SU-DHL-6 (cell line): ENCODE measurements around the gene CFB.

Experiments
- H2AFZ ChIP-seq: fragments of 200-600 bp; sonication (generic); 2 replicates; pipeline ENCODE4 v1.6.1; 2014; ENCODE audit warnings: low read depth, mild to moderate bottlenecking, moderate library complexity, mixed read lengths, antibody characterized with exemption, low read length; ENCODE audit not compliant: severe bottlenecking
- H3F3A ChIP-seq: fragments of 200-600 bp; shearing (Covaris generic); 2 replicates; pipeline ENCODE4 v1.6.0; 2016; ENCODE audit warnings: antibody characterized with exemption, mild to moderate bottlenecking; ENCODE audit not compliant: insufficient read depth
- H3K27ac ChIP-seq: fragments of 200-600 bp; sonication (generic); 2 replicates; pipeline ENCODE4 v1.5.1; 2016; ENCODE audit warnings: low read depth, mild to moderate bottlenecking, low read length, moderate library complexity, mixed read lengths
- H3K27me3 ChIP-seq: fragments of 200-600 bp; sonication (generic), shearing (Covaris generic); 2 replicates; pipeline ENCODE4 v1.6.0; 2014; ENCODE audit warnings: mild to moderate bottlenecking, low read length
- H3K36me3 ChIP-seq: fragments of 200-600 bp; sonication (generic); 2 replicates; pipeline ENCODE4 v1.6.1; 2014; ENCODE audit warnings: mild to moderate bottlenecking, low read length, mixed read lengths
- H3K4me2 ChIP-seq: fragments of 300-600, 200-600 bp; shearing (Covaris generic), sonication (generic); 2 replicates; pipeline ENCODE4 v1.6.0; 2014; ENCODE audit warnings: low read length, low read depth, mild to moderate bottlenecking; ENCODE audit not compliant: poor library complexity, severe bottlenecking
- H3K4me3 ChIP-seq: fragments of 200-600 bp; sonication (generic); 2 replicates; pipeline ENCODE4 v1.5.1; 2014; ENCODE audit warnings: antibody characterized with exemption, low read length, mild to moderate bottlenecking, mixed read lengths; ENCODE audit not compliant: insufficient read depth, poor library complexity, severe bottlenecking
- H3K79me2 ChIP-seq: fragments of 200-600 bp; sonication (generic); 2 replicates; pipeline ENCODE4 v1.6.1; 2014; ENCODE audit warnings: mild to moderate bottlenecking, low read length, moderate library complexity; ENCODE audit not compliant: insufficient read depth
- H3K9ac ChIP-seq: fragments of 200-600 bp; sonication (generic); 2 replicates; pipeline ENCODE4 v1.7.0; 2014; ENCODE audit warnings: mild to moderate bottlenecking, low read length
- H3K9me2 ChIP-seq: fragments of 200-600 bp; sonication (generic); replicated peaks from 2 replicates; pipeline ENCODE4 v1.6.1; 2014; ENCODE audit warnings: low read length; ENCODE audit not compliant: insufficient read depth
- H3K9me3 ChIP-seq: fragments of 200-600 bp; sonication (generic); 2 replicates; pipeline ENCODE4 v1.6.1; 2014; ENCODE audit warnings: low read length, mixed read lengths; ENCODE audit not compliant: insufficient read depth
- H4K20me1 ChIP-seq: fragments of 200-600 bp; sonication (generic); 2 replicates; pipeline ENCODE4 v1.6.1; 2014; ENCODE audit warnings: low read depth, mild to moderate bottlenecking, antibody characterized with exemption, low read length, moderate library complexity, mixed read lengths
- EZH2phosphoT487 ChIP-seq: fragments of 200-600 bp; sonication (generic), shearing (Covaris generic); conservative IDR thresholded peaks from 2 replicates; pipeline ENCODE4 v1.6.1; 2018; ENCODE audit warnings: mild to moderate bottlenecking, antibody characterized with exemption, low read length, moderate library complexity, mixed read lengths
- TF ChIP-seq, protein P1 (sequence below): fragments of 200-600 bp; sonication (generic); IDR thresholded peaks from one replicate; pipeline ENCODE4 v1.5.1; 2017; ENCODE audit warnings: antibody characterized with exemption, mild to moderate bottlenecking, low read length, moderate library complexity; ENCODE audit not compliant: insufficient read depth, poor library complexity, severe bottlenecking

Gene CFB

DNA sequence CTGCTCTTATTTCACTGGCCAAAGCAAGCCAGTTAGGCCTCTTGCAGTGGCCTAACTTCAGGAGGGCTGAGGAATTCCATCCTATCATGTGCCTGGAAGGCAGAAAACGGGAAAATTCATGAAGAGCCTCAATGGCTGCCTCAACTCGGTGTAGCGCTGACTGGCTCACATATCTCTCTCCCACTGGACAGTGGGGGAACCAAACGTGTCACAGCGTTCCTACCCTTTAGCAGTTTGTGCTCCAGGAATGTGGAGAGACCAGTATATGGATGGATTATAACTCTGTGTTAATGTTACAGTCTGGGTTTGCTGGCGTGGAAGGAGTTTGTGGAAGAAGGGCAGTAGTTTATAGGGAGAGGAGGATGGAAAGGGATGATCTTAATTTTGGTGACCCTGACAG lies 30.1 kb upstream of the CFB start:
- H3K9me3 ChIP-seq: no peaks in the 10 kb centered on the region
- no peak overlapping the region for H3K4me3 ChIP-seq
- H3K9ac ChIP-seq: no peak overlapping the region
- no peaks in the 10 kb centered on the region for H3K79me2 ChIP-seq
- no peak overlapping the region for H2AFZ ChIP-seq
- H3K27me3 ChIP-seq: no peaks in the 10 kb centered on the region
- H3K27ac ChIP-seq: no peak overlapping the region
- no peaks in the 10 kb centered on the region for H4K20me1 ChIP-seq
- H3K4me2 ChIP-seq: no peak overlapping the region
- TF ChIP-seq, protein P1, sequence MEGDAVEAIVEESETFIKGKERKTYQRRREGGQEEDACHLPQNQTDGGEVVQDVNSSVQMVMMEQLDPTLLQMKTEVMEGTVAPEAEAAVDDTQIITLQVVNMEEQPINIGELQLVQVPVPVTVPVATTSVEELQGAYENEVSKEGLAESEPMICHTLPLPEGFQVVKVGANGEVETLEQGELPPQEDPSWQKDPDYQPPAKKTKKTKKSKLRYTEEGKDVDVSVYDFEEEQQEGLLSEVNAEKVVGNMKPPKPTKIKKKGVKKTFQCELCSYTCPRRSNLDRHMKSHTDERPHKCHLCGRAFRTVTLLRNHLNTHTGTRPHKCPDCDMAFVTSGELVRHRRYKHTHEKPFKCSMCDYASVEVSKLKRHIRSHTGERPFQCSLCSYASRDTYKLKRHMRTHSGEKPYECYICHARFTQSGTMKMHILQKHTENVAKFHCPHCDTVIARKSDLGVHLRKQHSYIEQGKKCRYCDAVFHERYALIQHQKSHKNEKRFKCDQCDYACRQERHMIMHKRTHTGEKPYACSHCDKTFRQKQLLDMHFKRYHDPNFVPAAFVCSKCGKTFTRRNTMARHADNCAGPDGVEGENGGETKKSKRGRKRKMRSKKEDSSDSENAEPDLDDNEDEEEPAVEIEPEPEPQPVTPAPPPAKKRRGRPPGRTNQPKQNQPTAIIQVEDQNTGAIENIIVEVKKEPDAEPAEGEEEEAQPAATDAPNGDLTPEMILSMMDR: no peak
- TF ChIP-seq EZH2phosphoT487: no peak
- no peaks in the 10 kb centered on the region for H3K36me3 ChIP-seq
- H3K9me2 ChIP-seq: no peaks in the 10 kb centered on the region
- H3F3A ChIP-seq: no peaks in the 10 kb centered on the region

DNA sequence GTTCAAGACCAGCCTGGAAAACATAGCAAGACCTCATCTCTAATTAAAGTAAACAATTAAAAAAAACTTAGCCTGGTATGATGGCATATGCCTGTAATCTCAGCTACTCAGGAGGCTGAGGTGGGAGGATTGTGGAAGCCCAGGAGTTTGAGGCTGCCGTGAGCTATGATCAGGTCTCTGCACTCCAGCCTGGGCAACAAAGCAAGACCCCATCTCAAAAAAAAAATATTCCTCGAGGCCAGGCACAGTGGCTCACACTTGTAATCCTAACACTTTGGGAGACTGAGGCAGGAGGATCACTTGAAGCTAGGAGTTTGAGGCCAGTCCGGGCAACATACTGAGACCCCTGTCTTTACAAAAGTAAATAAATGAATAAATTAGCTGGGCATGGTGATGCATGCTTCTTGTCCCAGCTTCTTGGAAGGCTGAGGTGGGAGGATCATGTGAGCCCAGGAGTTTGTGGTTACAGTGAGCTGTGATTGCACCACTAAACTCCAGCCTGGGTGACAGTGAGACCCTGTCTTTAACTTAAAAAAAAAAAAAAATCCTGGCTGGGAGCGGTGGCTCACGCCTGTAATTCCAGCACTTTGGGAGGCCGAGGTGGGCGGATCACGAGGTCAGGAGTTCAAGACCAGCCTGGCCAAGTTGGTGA lies 27.7 kb upstream of the CFB start:
- Histone ChIP-seq H2AFZ (no peak overlapping the region), H3K79me2 (no peaks in the 10 kb centered on the region), H3K4me2 (no peak overlapping the region), H3K27ac (no peak overlapping the region), H3K27me3 (no peaks in the 10 kb centered on the region), H3K9me2 (no peaks in the 10 kb centered on the region), H3K36me3 (no peaks in the 10 kb centered on the region), H3K4me3 (no peak overlapping the region), H3K9ac (no peak overlapping the region), H4K20me1 (no peaks in the 10 kb centered on the region), H3K9me3 (no peaks in the 10 kb centered on the region), H3F3A (no peaks in the 10 kb centered on the region)
- TF ChIP-seq, protein P1: no peak
- no peak for TF ChIP-seq EZH2phosphoT487

DNA sequence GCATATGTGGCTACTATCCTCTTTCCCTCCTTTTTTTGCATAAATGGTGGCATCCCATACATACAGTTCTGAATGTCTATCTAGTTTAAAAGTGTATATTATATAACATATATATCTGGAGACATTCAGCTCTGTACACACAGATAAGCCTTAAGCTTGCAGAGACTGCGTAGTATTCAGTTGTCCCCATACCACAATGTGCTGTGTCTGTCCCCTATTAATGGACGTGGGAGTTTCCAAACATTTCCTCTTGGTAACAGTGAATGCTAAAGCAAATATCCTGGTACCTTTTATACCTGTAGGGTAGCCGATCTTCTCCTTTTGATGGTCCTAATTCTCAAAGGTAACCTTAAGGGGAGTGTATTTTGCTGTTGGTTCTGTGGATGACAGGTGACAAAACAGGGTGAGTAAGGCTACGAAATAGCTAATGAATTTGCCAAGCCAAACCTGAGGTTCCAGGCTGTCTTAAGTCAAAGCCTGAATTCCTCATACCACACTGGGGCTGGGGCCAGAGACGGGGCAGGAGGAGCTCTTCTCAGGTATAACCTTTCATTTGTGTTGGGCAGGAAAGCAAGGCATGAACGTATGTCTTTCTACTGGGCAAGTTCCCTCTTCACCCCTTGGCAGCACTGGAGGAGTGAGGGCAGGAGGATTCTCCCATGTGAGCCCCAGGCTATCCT lies 26.1 kb upstream of the CFB start:
- no peaks in the 10 kb centered on the region for H3K27me3 ChIP-seq
- H2AFZ ChIP-seq: no peak overlapping the region
- no peak overlapping the region for H3K27ac ChIP-seq
- TF ChIP-seq EZH2phosphoT487: no peak
- TF ChIP-seq, protein P1: no peak
- no peaks in the 10 kb centered on the region for H3K9me3 ChIP-seq
- no peaks in the 10 kb centered on the region for H3F3A ChIP-seq
- H3K9ac ChIP-seq: no peak overlapping the region
- H3K9me2 ChIP-seq: no peaks in the 10 kb centered on the region
- no peaks in the 10 kb centered on the region for H3K36me3 ChIP-seq
- no peaks in the 10 kb centered on the region for H4K20me1 ChIP-seq
- H3K79me2 ChIP-seq: no peaks in the 10 kb centered on the region
- H3K4me2 ChIP-seq: no peak overlapping the region
- H3K4me3 ChIP-seq: no peak overlapping the region
